Stimulated activated naive B cell treated with anti-CD40 and anti-IgM and Interleukin-4, amounts not matched to agents 10 μg/mL and 1 μg/mL and 100 μg/mL, for 72 hours (primary cell): ENCODE measurements around the gene ODAD4.
A peak's percentile ranks its signal among the peaks of the same experiment; 100 is the strongest.
"Not testable (repeated sequence)": the region's sequence is repeated elsewhere in the genome, so short reads cannot be mapped to it uniquely, and the experiment has no call there.

Source experiments
- ATAC-seq, 2 donors: fragments of 150-1000 bp; cut with Tn5 transposase; replicated peaks; 2 replicates each; pipeline ENCODE4 v1.10.0; 2021; ENCODE audit warnings: moderate library complexity in 1 of 2
- DNase-seq: peaks from one replicate; pipeline ENCODE4 v3.0.0; 2021
- H3K27ac Mint-ChIP-seq: one replicate; pipeline ENCODE4 v1.8.0; 2022; ENCODE audit warnings: mild to moderate bottlenecking, mixed read lengths
- H3K27me3 Mint-ChIP-seq, 2 donors: one replicate each; pipeline ENCODE4 v1.8.0; 2022; ENCODE audit warnings: mixed read lengths in 2 of 2
- H3K36me3 Mint-ChIP-seq, 2 donors: one replicate each; pipeline ENCODE4 v1.8.0; 2022; ENCODE audit warnings: mixed read lengths in 2 of 2, mild to moderate bottlenecking in 1 of 2
- H3K4me1 Mint-ChIP-seq, 2 donors: one replicate each; pipeline ENCODE4 v1.8.0; 2022; ENCODE audit warnings: mixed read lengths in 2 of 2, mild to moderate bottlenecking in 1 of 2
- H3K4me3 Mint-ChIP-seq, 2 donors: one replicate each; pipeline ENCODE4 v1.8.0; 2022; ENCODE audit warnings: mild to moderate bottlenecking in 2 of 2, mixed read lengths in 2 of 2, moderate library complexity in 1 of 2
- H3K9me3 Mint-ChIP-seq, 2 donors: one replicate each; pipeline ENCODE4 v1.8.0; 2022; ENCODE audit warnings: mixed read lengths in 2 of 2, mild to moderate bottlenecking in 1 of 2

The ODAD4 gene

GRCh38 chr17:41919165-41919817, 11.1 kb upstream of the ODAD4 start:
- peak overlapping the region; percentile 97 to 98 for H3K4me3 Mint-ChIP-seq
- peaks cover 5 to 14% of the 10 kb centered on the region in 2 donors for H3K36me3 Mint-ChIP-seq
- peak overlapping the region; percentile 98 for H3K27ac Mint-ChIP-seq
- H3K9me3 Mint-ChIP-seq, result no peaks in the 10 kb centered on the region
- no peaks in the 10 kb centered on the region for H3K27me3 Mint-ChIP-seq
- H3K4me1 Mint-ChIP-seq, result peaks cover 22 to 45% of the 10 kb centered on the region in 2 donors
- DNase-seq (no peak), ATAC-seq (peak; percentile 27 to 33)

GRCh38 chr17:41919840-41920579, 10.4 kb upstream of the ODAD4 start:
- ATAC-seq (no peak), DNase-seq (no peak)
- H3K36me3 Mint-ChIP-seq, result peaks cover 6 to 9% of the 10 kb centered on the region in 2 donors
- no peaks in the 10 kb centered on the region for H3K9me3 Mint-ChIP-seq
- peak overlapping the region; percentile 97 to 98 for H3K4me3 Mint-ChIP-seq
- H3K27me3 Mint-ChIP-seq, result no peaks in the 10 kb centered on the region
- peaks cover 19 to 39% of the 10 kb centered on the region in 2 donors for H3K4me1 Mint-ChIP-seq
- no peak overlapping the region for H3K27ac Mint-ChIP-seq

GRCh38 chr17:41920580-41920955, 9.8 kb upstream of the ODAD4 start:
- no peaks in the 10 kb centered on the region for H3K27me3 Mint-ChIP-seq
- peaks cover 19 to 33% of the 10 kb centered on the region in 2 donors for H3K4me1 Mint-ChIP-seq
- no peak overlapping the region for H3K27ac Mint-ChIP-seq
- H3K36me3 Mint-ChIP-seq, result peaks cover 6% of the 10 kb centered on the region in 2 donors
- no peaks in the 10 kb centered on the region for H3K9me3 Mint-ChIP-seq
- H3K4me3 Mint-ChIP-seq, result no peak overlapping the region
- ATAC-seq (no peak), DNase-seq (no peak)

- DNase-seq (no peak), ATAC-seq (no peak)
- no peaks in the 10 kb centered on the region for H3K9me3 Mint-ChIP-seq
- H3K27ac Mint-ChIP-seq, result no peak overlapping the region
- no peak overlapping the region for H3K4me3 Mint-ChIP-seq
- H3K4me1 Mint-ChIP-seq, result peaks cover 10 to 18% of the 10 kb centered on the region in 2 donors
- no peaks in the 10 kb centered on the region for H3K27me3 Mint-ChIP-seq
- H3K36me3 Mint-ChIP-seq, result peaks cover 0 to 1% of the 10 kb centered on the region in 2 donors
Measured at GRCh38 chr17:41925991-41926590, 4.3 kb upstream of the ODAD4 start.

GRCh38 chr17:41928693-41929251, 1.6 kb upstream of the ODAD4 start:
- no peak overlapping the region for H3K27ac Mint-ChIP-seq
- H3K27me3 Mint-ChIP-seq, result no peaks in the 10 kb centered on the region
- H3K4me1 Mint-ChIP-seq, result peaks cover 17 to 28% of the 10 kb centered on the region in 2 donors

GRCh38 chr17:41930833-41931156, 378 bp downstream of the ODAD4 start:
- Mint-ChIP-seq H3K27ac (peak overlapping the region; percentile 97), H3K4me3 (peak overlapping the region; percentile 95 to 99), H3K4me1 (peaks cover 15 to 28% of the 10 kb centered on the region in 2 donors)
- not testable (repeated sequence) for H3K9me3 Mint-ChIP-seq, H3K36me3 Mint-ChIP-seq, H3K27me3 Mint-ChIP-seq, DNase-seq
- ATAC-seq, result peak; percentile 58 to 59

More at GRCh38 chr17:41928693-41929251, 1.6 kb upstream of the ODAD4 start:
- DNase-seq (no peak), ATAC-seq (no peak)
- H3K36me3 Mint-ChIP-seq, result peaks cover 0 to 1% of the 10 kb centered on the region in 2 donors
- H3K4me3 Mint-ChIP-seq, result peak overlapping the region in 1 of 2 donors; percentile 37
- H3K9me3 Mint-ChIP-seq, result no peaks in the 10 kb centered on the region

GRCh38 chr17:41931715-41932114, 1.3 kb downstream of the ODAD4 start:
- H3K9me3 Mint-ChIP-seq, ATAC-seq, H3K36me3 Mint-ChIP-seq, H3K4me3 Mint-ChIP-seq, DNase-seq, H3K27ac Mint-ChIP-seq, H3K27me3 Mint-ChIP-seq: not testable (repeated sequence)
- H3K4me1 Mint-ChIP-seq, result peaks cover 15 to 28% of the 10 kb centered on the region in 2 donors

GRCh38 chr17:41932816-41933389, 2.5 kb downstream of the ODAD4 start:
- H3K4me1 Mint-ChIP-seq, result peaks cover 15 to 28% of the 10 kb centered on the region in 2 donors
- no peaks in the 10 kb centered on the region for H3K9me3 Mint-ChIP-seq
- no peaks in the 10 kb centered on the region for H3K27me3 Mint-ChIP-seq
- ATAC-seq (no peak), DNase-seq (no peak)
- no peak overlapping the region for H3K4me3 Mint-ChIP-seq
- H3K27ac Mint-ChIP-seq, result peak overlapping the region; percentile 73
- no peaks in the 10 kb centered on the region for H3K36me3 Mint-ChIP-seq

- H3K36me3 Mint-ChIP-seq, result no peaks in the 10 kb centered on the region
- peaks cover 7 to 14% of the 10 kb centered on the region in 2 donors for H3K4me1 Mint-ChIP-seq
- ATAC-seq, result no peak
- no peaks in the 10 kb centered on the region for H3K27me3 Mint-ChIP-seq
- no peaks in the 10 kb centered on the region for H3K9me3 Mint-ChIP-seq
- H3K27ac Mint-ChIP-seq, result no peak overlapping the region
- DNase-seq, result no peak
- H3K4me3 Mint-ChIP-seq, result no peak overlapping the region
Measured at GRCh38 chr17:41935641-41936040, 5.2 kb downstream of the ODAD4 start.

GRCh38 chr17:41937970-41938954, 7.8 kb downstream of the ODAD4 start:
- peaks cover 0 to under 1% of the 10 kb centered on the region in 2 donors for H3K4me1 Mint-ChIP-seq
- DNase-seq (no peak), ATAC-seq (no peak)
- no peaks in the 10 kb centered on the region for H3K9me3 Mint-ChIP-seq
- no peak overlapping the region for H3K27ac Mint-ChIP-seq
- H3K27me3 Mint-ChIP-seq, result peaks cover 5 to 6% of the 10 kb centered on the region in 2 donors
- no peaks in the 10 kb centered on the region for H3K36me3 Mint-ChIP-seq
- H3K4me3 Mint-ChIP-seq, result no peak overlapping the region

GRCh38 chr17:41939044-41939692, 8.8 kb downstream of the ODAD4 start:
- H3K27ac Mint-ChIP-seq, result no peak overlapping the region
- no peaks in the 10 kb centered on the region for H3K9me3 Mint-ChIP-seq
- H3K4me1 Mint-ChIP-seq, result no peaks in the 10 kb centered on the region
- H3K4me3 Mint-ChIP-seq, result no peak overlapping the region
- ATAC-seq (no peak), DNase-seq (no peak)
- H3K27me3 Mint-ChIP-seq, result peaks cover 5 to 6% of the 10 kb centered on the region in 2 donors
- H3K36me3 Mint-ChIP-seq, result no peaks in the 10 kb centered on the region

- no peak overlapping the region for H3K27ac Mint-ChIP-seq
- no peak overlapping the region for H3K4me3 Mint-ChIP-seq
- DNase-seq (no peak), ATAC-seq (no peak)
- H3K27me3 Mint-ChIP-seq, result peaks cover 5 to 6% of the 10 kb centered on the region in 2 donors
- H3K36me3 Mint-ChIP-seq, result no peaks in the 10 kb centered on the region
- no peaks in the 10 kb centered on the region for H3K9me3 Mint-ChIP-seq
- no peaks in the 10 kb centered on the region for H3K4me1 Mint-ChIP-seq
Measured at GRCh38 chr17:41939693-41940090, 9.3 kb downstream of the ODAD4 start.

GRCh38 chr17:41941168-41941567, 10.8 kb downstream of the ODAD4 start:
- Mint-ChIP-seq H3K9me3 (no peaks in the 10 kb centered on the region), H3K4me3 (no peak overlapping the region)

More at GRCh38 chr17:41941168-41941567, 10.8 kb downstream of the ODAD4 start:
- H3K27me3 Mint-ChIP-seq, result peaks cover 5 to 6% of the 10 kb centered on the region in 2 donors
- no peaks in the 10 kb centered on the region for H3K36me3 Mint-ChIP-seq
- no peaks in the 10 kb centered on the region for H3K4me1 Mint-ChIP-seq
- no peak overlapping the region for H3K27ac Mint-ChIP-seq
- ATAC-seq, result no peak
- no peak for DNase-seq
